ENCODE measurements around the gene MRGPRX4.
"Not testable (repeated sequence)": the region's sequence is repeated elsewhere in the genome, so short reads cannot be mapped to it uniquely, and the experiment has no call there.

The MRGPRX4 gene

GRCh38 chr11:18168372-18168771, 4.3 kb upstream of the MRGPRX4 start:
- Histone ChIP-seq H3K4me3 (ENCODE audit: low read length in 2 of 2) (no peak overlapping the region), H3K9me3 (ENCODE audit: control insufficient read depth in 2 of 2, low read length in 2 of 2) (no peaks in the 10 kb centered on the region), H3K4me1 (ENCODE audit: control insufficient read depth in 2 of 2, insufficient read depth in 2 of 2, low read length in 2 of 2) (no peaks in the 10 kb centered on the region), H3K9ac (ENCODE audit: low read depth in 1 of 2, low read length in 2 of 2) (no peak overlapping the region), H3K27ac (ENCODE audit: low read depth in 2 of 2, low read length in 2 of 2) (no peak overlapping the region), H3K36me3 (ENCODE audit: control insufficient read depth in 2 of 2, insufficient read depth in 2 of 2, low read length in 2 of 2) (no peaks in the 10 kb centered on the region), H3K27me3 (ENCODE audit: control insufficient read depth in 2 of 2, insufficient read depth in 2 of 2, low read length in 2 of 2) (no peaks in the 10 kb centered on the region)

GRCh38 chr11:18171377-18172000, 1.1 kb upstream of the MRGPRX4 start:
- H3K4me1 ChIP-seq (ENCODE audit: control insufficient read depth in 2 of 2, insufficient read depth in 2 of 2, low read length in 2 of 2): no peaks in the 10 kb centered on the region
- H3K36me3 ChIP-seq (ENCODE audit: control insufficient read depth in 2 of 2, insufficient read depth in 2 of 2, low read length in 2 of 2): no peaks in the 10 kb centered on the region
- H3K27me3 ChIP-seq (ENCODE audit: control insufficient read depth in 2 of 2, insufficient read depth in 2 of 2, low read length in 2 of 2): no peaks in the 10 kb centered on the region
- H3K4me3 ChIP-seq (ENCODE audit: low read length in 2 of 2): no peak overlapping the region
- H3K27ac ChIP-seq (ENCODE audit: low read depth in 2 of 2, low read length in 2 of 2): no peak overlapping the region
- H3K9me3 ChIP-seq (ENCODE audit: control insufficient read depth in 2 of 2, low read length in 2 of 2): no peaks in the 10 kb centered on the region
- H3K9ac ChIP-seq (ENCODE audit: low read depth in 1 of 2, low read length in 2 of 2): no peak overlapping the region

GRCh38 chr11:18173225-18173866, 709 bp downstream of the MRGPRX4 start:
- no peak overlapping the region for H3K27ac ChIP-seq (ENCODE audit: low read depth in 2 of 2, low read length in 2 of 2)
- H3K36me3 ChIP-seq (ENCODE audit: control insufficient read depth in 2 of 2, insufficient read depth in 2 of 2, low read length in 2 of 2): no peaks in the 10 kb centered on the region
- H3K9me3 ChIP-seq (ENCODE audit: control insufficient read depth in 2 of 2, low read length in 2 of 2): no peaks in the 10 kb centered on the region
- no peaks in the 10 kb centered on the region for H3K4me1 ChIP-seq (ENCODE audit: control insufficient read depth in 2 of 2, insufficient read depth in 2 of 2, low read length in 2 of 2)
- H3K9ac ChIP-seq (ENCODE audit: low read depth in 1 of 2, low read length in 2 of 2): no peak overlapping the region
- peaks cover 0 to 3% of the 10 kb centered on the region in 2 donors for H3K27me3 ChIP-seq (ENCODE audit: control insufficient read depth in 2 of 2, insufficient read depth in 2 of 2, low read length in 2 of 2)
- H3K4me3 ChIP-seq (ENCODE audit: low read length in 2 of 2): no peak overlapping the region

- Histone ChIP-seq H3K9ac (ENCODE audit: low read depth in 1 of 2, low read length in 2 of 2) (no peak overlapping the region), H3K4me3 (ENCODE audit: low read length in 2 of 2) (no peak overlapping the region), H3K9me3 (ENCODE audit: control insufficient read depth in 2 of 2, low read length in 2 of 2) (no peaks in the 10 kb centered on the region), H3K27me3 (ENCODE audit: control insufficient read depth in 2 of 2, insufficient read depth in 2 of 2, low read length in 2 of 2) (no peaks in the 10 kb centered on the region), H3K36me3 (ENCODE audit: control insufficient read depth in 2 of 2, insufficient read depth in 2 of 2, low read length in 2 of 2) (no peaks in the 10 kb centered on the region), H3K4me1 (ENCODE audit: control insufficient read depth in 2 of 2, insufficient read depth in 2 of 2, low read length in 2 of 2) (no peaks in the 10 kb centered on the region), H3K27ac (ENCODE audit: low read depth in 2 of 2, low read length in 2 of 2) (no peak overlapping the region)
Measured at GRCh38 chr11:18188796-18189195, 16.2 kb downstream of the MRGPRX4 start.

- H3K27ac ChIP-seq (ENCODE audit: low read depth in 2 of 2, low read length in 2 of 2); H3K9ac ChIP-seq (ENCODE audit: low read depth in 1 of 2, low read length in 2 of 2); H3K36me3 ChIP-seq (ENCODE audit: control insufficient read depth in 2 of 2, insufficient read depth in 2 of 2, low read length in 2 of 2); H3K27me3 ChIP-seq (ENCODE audit: control insufficient read depth in 2 of 2, insufficient read depth in 2 of 2, low read length in 2 of 2); H3K4me1 ChIP-seq (ENCODE audit: control insufficient read depth in 2 of 2, insufficient read depth in 2 of 2, low read length in 2 of 2); H3K9me3 ChIP-seq (ENCODE audit: control insufficient read depth in 2 of 2, low read length in 2 of 2); H3K4me3 ChIP-seq (ENCODE audit: low read length in 2 of 2): not testable (repeated sequence)
Measured at GRCh38 chr11:18189476-18190245, 17.0 kb downstream of the MRGPRX4 start.

- H3K9ac ChIP-seq (ENCODE audit: low read depth in 1 of 2, low read length in 2 of 2): no peak overlapping the region
- H3K27ac ChIP-seq (ENCODE audit: low read depth in 2 of 2, low read length in 2 of 2): no peak overlapping the region
- no peaks in the 10 kb centered on the region for H3K36me3 ChIP-seq (ENCODE audit: control insufficient read depth in 2 of 2, insufficient read depth in 2 of 2, low read length in 2 of 2)
- H3K4me1 ChIP-seq (ENCODE audit: control insufficient read depth in 2 of 2, insufficient read depth in 2 of 2, low read length in 2 of 2): no peaks in the 10 kb centered on the region
- H3K9me3 ChIP-seq (ENCODE audit: control insufficient read depth in 2 of 2, low read length in 2 of 2): no peaks in the 10 kb centered on the region
- no peaks in the 10 kb centered on the region for H3K27me3 ChIP-seq (ENCODE audit: control insufficient read depth in 2 of 2, insufficient read depth in 2 of 2, low read length in 2 of 2)
- H3K4me3 ChIP-seq (ENCODE audit: low read length in 2 of 2): no peak overlapping the region
Measured at GRCh38 chr11:18191376-18191775, 18.7 kb downstream of the MRGPRX4 start.

GRCh38 chr11:18193010-18193409, 20.4 kb downstream of the MRGPRX4 start:
- H3K27me3 ChIP-seq (ENCODE audit: control insufficient read depth in 2 of 2, insufficient read depth in 2 of 2, low read length in 2 of 2): no peaks in the 10 kb centered on the region
- no peak overlapping the region for H3K9ac ChIP-seq (ENCODE audit: low read depth in 1 of 2, low read length in 2 of 2)
- no peak overlapping the region for H3K4me3 ChIP-seq (ENCODE audit: low read length in 2 of 2)
- no peak overlapping the region for H3K27ac ChIP-seq (ENCODE audit: low read depth in 2 of 2, low read length in 2 of 2)
- no peaks in the 10 kb centered on the region for H3K36me3 ChIP-seq (ENCODE audit: control insufficient read depth in 2 of 2, insufficient read depth in 2 of 2, low read length in 2 of 2)
- no peaks in the 10 kb centered on the region for H3K9me3 ChIP-seq (ENCODE audit: control insufficient read depth in 2 of 2, low read length in 2 of 2)
- H3K4me1 ChIP-seq (ENCODE audit: control insufficient read depth in 2 of 2, insufficient read depth in 2 of 2, low read length in 2 of 2): no peaks in the 10 kb centered on the region

GRCh38 chr11:18196532-18196931, 23.9 kb downstream of the MRGPRX4 start:
- H3K9ac ChIP-seq (ENCODE audit: low read depth in 1 of 2, low read length in 2 of 2): no peak overlapping the region
- H3K4me3 ChIP-seq (ENCODE audit: low read length in 2 of 2): no peak overlapping the region
- no peaks in the 10 kb centered on the region for H3K27me3 ChIP-seq (ENCODE audit: control insufficient read depth in 2 of 2, insufficient read depth in 2 of 2, low read length in 2 of 2)
- no peaks in the 10 kb centered on the region for H3K9me3 ChIP-seq (ENCODE audit: control insufficient read depth in 2 of 2, low read length in 2 of 2)
- no peaks in the 10 kb centered on the region for H3K36me3 ChIP-seq (ENCODE audit: control insufficient read depth in 2 of 2, insufficient read depth in 2 of 2, low read length in 2 of 2)
- no peaks in the 10 kb centered on the region for H3K4me1 ChIP-seq (ENCODE audit: control insufficient read depth in 2 of 2, insufficient read depth in 2 of 2, low read length in 2 of 2)
- H3K27ac ChIP-seq (ENCODE audit: low read depth in 2 of 2, low read length in 2 of 2): no peak overlapping the region

GRCh38 chr11:18197738-18198137, 25.1 kb downstream of the MRGPRX4 start:
- H3K9me3 ChIP-seq (ENCODE audit: control insufficient read depth in 2 of 2, low read length in 2 of 2); H3K27me3 ChIP-seq (ENCODE audit: control insufficient read depth in 2 of 2, insufficient read depth in 2 of 2, low read length in 2 of 2); H3K27ac ChIP-seq (ENCODE audit: low read depth in 2 of 2, low read length in 2 of 2); H3K9ac ChIP-seq (ENCODE audit: low read depth in 1 of 2, low read length in 2 of 2); H3K4me1 ChIP-seq (ENCODE audit: control insufficient read depth in 2 of 2, insufficient read depth in 2 of 2, low read length in 2 of 2); H3K36me3 ChIP-seq (ENCODE audit: control insufficient read depth in 2 of 2, insufficient read depth in 2 of 2, low read length in 2 of 2); H3K4me3 ChIP-seq (ENCODE audit: low read length in 2 of 2): not testable (repeated sequence)

GRCh38 chr11:18203723-18204122, 31.1 kb downstream of the MRGPRX4 start:
- H3K36me3 ChIP-seq (ENCODE audit: control insufficient read depth in 2 of 2, insufficient read depth in 2 of 2, low read length in 2 of 2): no peaks in the 10 kb centered on the region
- H3K9ac ChIP-seq (ENCODE audit: low read depth in 1 of 2, low read length in 2 of 2): no peak overlapping the region
- H3K27me3 ChIP-seq (ENCODE audit: control insufficient read depth in 2 of 2, insufficient read depth in 2 of 2, low read length in 2 of 2): no peaks in the 10 kb centered on the region
- H3K4me3 ChIP-seq (ENCODE audit: low read length in 2 of 2): no peak overlapping the region
- no peak overlapping the region for H3K27ac ChIP-seq (ENCODE audit: low read depth in 2 of 2, low read length in 2 of 2)
- no peaks in the 10 kb centered on the region for H3K4me1 ChIP-seq (ENCODE audit: control insufficient read depth in 2 of 2, insufficient read depth in 2 of 2, low read length in 2 of 2)
- H3K9me3 ChIP-seq (ENCODE audit: control insufficient read depth in 2 of 2, low read length in 2 of 2): no peaks in the 10 kb centered on the region

Measured in mucosa of rectum (tissue), 2 donors.